Chondrocyte (in vitro differentiated cells): ENCODE measurements around the gene LIMS1. TPM values are rescaled to one million over a fixed set of nuclear protein-coding genes. Genes with fewer than 3 reads are reported as not detected.
"Not testable (repeated sequence)": the region's sequence is repeated elsewhere in the genome, so short reads cannot be mapped to it uniquely, and the experiment has no call there.

Source experiments
- DNase-seq: peaks from one replicate; pipeline ENCODE4 v3.0.0; 2021; ENCODE audit warnings: mixed read lengths, low spot score
- H3K27ac Mint-ChIP-seq: one replicate; pipeline ENCODE4 v1.8.0; 2021; ENCODE audit warnings: mild to moderate bottlenecking, moderate library complexity, mixed read lengths; ENCODE audit not compliant: unreplicated experiment
- H3K27me3 Mint-ChIP-seq: 2 replicates; pipeline ENCODE4 v1.8.0; 2021; ENCODE audit warnings: low read depth, mixed read lengths
- H3K36me3 Mint-ChIP-seq: 2 replicates; pipeline ENCODE4 v1.8.0; 2021; ENCODE audit warnings: low read depth, mixed read lengths
- H3K4me1 Mint-ChIP-seq: 2 replicates; pipeline ENCODE4 v1.8.0; 2021; ENCODE audit warnings: low read depth, mild to moderate bottlenecking, mixed read lengths
- H3K4me3 Mint-ChIP-seq: one replicate; pipeline ENCODE4 v1.8.0; 2021; ENCODE audit warnings: mild to moderate bottlenecking, moderate library complexity, mixed read lengths; ENCODE audit not compliant: unreplicated experiment
- H3K9me3 Mint-ChIP-seq: 2 replicates; pipeline ENCODE4 v1.8.0; 2021; ENCODE audit warnings: low read depth, mixed read lengths
- total RNA-seq: library from RNA; stranded (reverse); gene quantifications from 3 replicates; pipeline ENCODE4 v1.2.1, GENCODE V29; 2021
- TF ChIP-seq, protein P1 (sequence below): fragments of 200-600 bp; sonication (generic); IDR thresholded peaks from 2 replicates; pipeline ENCODE4 v1.5.0; 2021; ENCODE audit warnings: antibody characterized with exemption, mild to moderate bottlenecking, moderate library complexity

Gene LIMS1
- total RNA-seq, 1 donor from 2014 or later: 145 TPM

- H3K27me3 Mint-ChIP-seq: no peaks in the 10 kb centered on the region
- H3K9me3 Mint-ChIP-seq: no peaks in the 10 kb centered on the region
- peak; percentile 99 for DNase-seq
- H3K36me3 Mint-ChIP-seq: no peaks in the 10 kb centered on the region
- H3K27ac Mint-ChIP-seq: peak within 1 kb of the TSS; percentile 95
- TF ChIP-seq, protein P1, sequence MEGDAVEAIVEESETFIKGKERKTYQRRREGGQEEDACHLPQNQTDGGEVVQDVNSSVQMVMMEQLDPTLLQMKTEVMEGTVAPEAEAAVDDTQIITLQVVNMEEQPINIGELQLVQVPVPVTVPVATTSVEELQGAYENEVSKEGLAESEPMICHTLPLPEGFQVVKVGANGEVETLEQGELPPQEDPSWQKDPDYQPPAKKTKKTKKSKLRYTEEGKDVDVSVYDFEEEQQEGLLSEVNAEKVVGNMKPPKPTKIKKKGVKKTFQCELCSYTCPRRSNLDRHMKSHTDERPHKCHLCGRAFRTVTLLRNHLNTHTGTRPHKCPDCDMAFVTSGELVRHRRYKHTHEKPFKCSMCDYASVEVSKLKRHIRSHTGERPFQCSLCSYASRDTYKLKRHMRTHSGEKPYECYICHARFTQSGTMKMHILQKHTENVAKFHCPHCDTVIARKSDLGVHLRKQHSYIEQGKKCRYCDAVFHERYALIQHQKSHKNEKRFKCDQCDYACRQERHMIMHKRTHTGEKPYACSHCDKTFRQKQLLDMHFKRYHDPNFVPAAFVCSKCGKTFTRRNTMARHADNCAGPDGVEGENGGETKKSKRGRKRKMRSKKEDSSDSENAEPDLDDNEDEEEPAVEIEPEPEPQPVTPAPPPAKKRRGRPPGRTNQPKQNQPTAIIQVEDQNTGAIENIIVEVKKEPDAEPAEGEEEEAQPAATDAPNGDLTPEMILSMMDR: no peak
- peaks cover 28% of the 10 kb centered on the region for H3K4me1 Mint-ChIP-seq
- peak within 1 kb of the TSS; percentile 80 for H3K4me3 Mint-ChIP-seq
Observed at GRCh38 chr2:108719149-108720044, 185.1 kb downstream of the LIMS1 start, which contains the start of gene RANBP2. Gene RANBP2, plus strand, starts transcription at chr2:108719482. Its CDS starts 125 bp downstream, at chr2:108719607.

DNA sequence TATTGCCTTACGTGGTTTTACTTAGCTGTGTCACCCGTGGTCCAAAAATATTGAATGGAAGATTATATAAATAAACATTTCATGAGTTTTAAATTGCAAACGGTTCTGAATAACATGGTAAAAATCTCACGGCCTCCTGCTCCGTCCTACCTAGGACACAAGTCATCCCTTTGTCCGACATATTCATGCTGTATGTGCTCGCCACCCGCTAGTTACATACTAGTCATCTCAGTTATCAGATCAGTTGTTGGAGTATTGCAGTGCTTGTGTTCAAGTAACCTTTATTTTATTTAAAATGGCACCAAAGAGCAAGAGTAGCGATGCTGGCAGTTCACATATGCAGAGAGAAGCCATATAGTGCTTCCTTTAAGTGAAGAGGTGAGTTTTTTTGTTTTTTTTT, 191.8 kb downstream of the LIMS1 start:
- not testable (repeated sequence) for H3K4me3 Mint-ChIP-seq, H3K9me3 Mint-ChIP-seq, H3K27me3 Mint-ChIP-seq, H3K36me3 Mint-ChIP-seq, H3K27ac Mint-ChIP-seq, DNase-seq
- peaks cover 33% of the 10 kb centered on the region for H3K4me1 Mint-ChIP-seq

- peaks cover 17% of the 10 kb centered on the region for H3K4me1 Mint-ChIP-seq
- H3K27ac Mint-ChIP-seq: peak overlapping the region; percentile 90
- not testable (repeated sequence) for H3K9me3 Mint-ChIP-seq, DNase-seq, H3K36me3 Mint-ChIP-seq, H3K27me3 Mint-ChIP-seq, H3K4me3 Mint-ChIP-seq
Observed at GRCh38 chr2:108734656-108735055, 200.4 kb downstream of the LIMS1 start.

Other genes starting within 250 kb of the LIMS1 start
- 0.27 to 0.29 TPM (median 0.28 TPM) in 3 replicates for gene SULT1C2, start 245.6 kb upstream of the LIMS1 start, total RNA-seq
- gene SULT1C4, start 156.5 kb upstream of the LIMS1 start, total RNA-seq: 0.60 to 1.4 TPM (median 1.2 TPM) in 3 replicates
- 22.2 to 27.5 TPM (median 24.2 TPM) in 3 replicates for gene GCC2, start 85.3 kb upstream of the LIMS1 start, total RNA-seq
- gene RANBP2, start 185.0 kb downstream of the LIMS1 start, total RNA-seq: 48.8 to 67.6 TPM (median 52.7 TPM) in 3 replicates